ENCODE measurements around the gene TSSK6.

Gene TSSK6

GRCh38 chr19:19513682-19514081, 1.7 kb downstream of the TSSK6 start:
- Histone ChIP-seq H3K27ac (no peak overlapping the region), H3K4me3 (no peak overlapping the region)

- H3K4me3 ChIP-seq: no peak overlapping the region
Measured at GRCh38 chr19:19510432-19510831, 4.9 kb downstream of the TSSK6 start.

GRCh38 chr19:19508217-19508616, 7.1 kb downstream of the TSSK6 start:
- no peak overlapping the region for H3K4me3 ChIP-seq
- no peak overlapping the region for H3K27ac ChIP-seq

More at GRCh38 chr19:19510432-19510831, 4.9 kb downstream of the TSSK6 start:
- no peak overlapping the region for H3K27ac ChIP-seq

GRCh38 chr19:19507354-19507753, 8.0 kb downstream of the TSSK6 start:
- Histone ChIP-seq H3K27ac (no peak overlapping the region), H3K4me3 (no peak overlapping the region)

- peak overlapping the region in 1 of 7 experiments; percentile 29 for H3K4me3 ChIP-seq
- peak overlapping the region in 4 of 21 experiments; percentile 9 to 56 (median 28) for H3K27ac ChIP-seq
Measured at GRCh38 chr19:19506592-19506991, 8.8 kb downstream of the TSSK6 start.

GRCh38 chr19:19505669-19506326, 9.6 kb downstream of the TSSK6 start:
- peak overlapping the region in 1 of 7 experiments; percentile 29 for H3K4me3 ChIP-seq
- peak overlapping the region in 3 of 21 experiments; percentile 9 to 56 (median 17) for H3K27ac ChIP-seq

GRCh38 chr19:19504754-19505668, 10.3 kb downstream of the TSSK6 start:
- no peak overlapping the region for H3K4me3 ChIP-seq
- H3K27ac ChIP-seq: no peak overlapping the region

GRCh38 chr19:19502808-19503602, 12.3 kb downstream of the TSSK6 start:
- Histone ChIP-seq H3K27ac (no peak overlapping the region), H3K4me3 (no peak overlapping the region)

- no peak overlapping the region for H3K4me3 ChIP-seq
Measured at GRCh38 chr19:19502281-19502680, 13.1 kb downstream of the TSSK6 start.

GRCh38 chr19:19501798-19502197, 13.6 kb downstream of the TSSK6 start:
- Histone ChIP-seq H3K27ac (no peak overlapping the region), H3K4me3 (no peak overlapping the region)

More at GRCh38 chr19:19502281-19502680, 13.1 kb downstream of the TSSK6 start:
- H3K27ac ChIP-seq: no peak overlapping the region

- H3K4me3 ChIP-seq: no peak overlapping the region
- no peak overlapping the region for H3K27ac ChIP-seq
Measured at GRCh38 chr19:19500975-19501644, 14.2 kb downstream of the TSSK6 start.

- Histone ChIP-seq H3K4me3 (no peak overlapping the region), H3K27ac (no peak overlapping the region)
Measured at GRCh38 chr19:19499272-19499995, 15.9 kb downstream of the TSSK6 start.

GRCh38 chr19:19498255-19498991, 16.9 kb downstream of the TSSK6 start:
- H3K27ac ChIP-seq: no peak overlapping the region
- H3K4me3 ChIP-seq: no peak overlapping the region

- Histone ChIP-seq H3K27ac (no peak overlapping the region), H3K4me3 (no peak overlapping the region)
Measured at GRCh38 chr19:19495614-19496603, 19.4 kb downstream of the TSSK6 start.

- Histone ChIP-seq H3K4me3 (no peak overlapping the region), H3K27ac (no peak overlapping the region)
Measured at GRCh38 chr19:19493841-19494546, 21.4 kb downstream of the TSSK6 start.

GRCh38 chr19:19492026-19492610, 23.2 kb downstream of the TSSK6 start:
- Histone ChIP-seq H3K27ac (no peak overlapping the region), H3K4me3 (no peak overlapping the region)

Measured in skin epidermis (tissue), 12 donors.